Trophoblast cell (in vitro differentiated cells and primary cell): ENCODE results near the gene MRPL43. TPM values are rescaled to one million over a fixed set of nuclear protein-coding genes. Genes with fewer than 3 reads are reported as not detected.
A peak's percentile ranks its signal among the peaks of the same experiment; 100 is the strongest.

Experiments
- DNase-seq, 2 donors: peaks; one replicate each; pipeline ENCODE4 v3.0.0-alpha.2; 2016
- H2AFZ ChIP-seq: 2 replicates; pipeline ENCODE4 v1.6.1; 2013; ENCODE audit warnings: low read length, moderate library complexity, mild to moderate bottlenecking; ENCODE audit not compliant: insufficient read depth, poor library complexity
- H2AK5ac ChIP-seq: 2 replicates; pipeline ENCODE4 v1.6.1; 2013; ENCODE audit warnings: mild to moderate bottlenecking, low read length
- H2BK120ac ChIP-seq: 2 replicates; pipeline ENCODE4 v1.6.1; 2013; ENCODE audit warnings: low read length, mild to moderate bottlenecking, moderate library complexity; ENCODE audit not compliant: insufficient read depth, poor library complexity
- H2BK12ac ChIP-seq: 2 replicates; pipeline ENCODE4 v1.6.1; 2013; ENCODE audit warnings: mild to moderate bottlenecking, low read length, moderate library complexity
- H2BK5ac ChIP-seq: 2 replicates; pipeline ENCODE4 v1.6.1; 2013; ENCODE audit warnings: low read length, low read depth, moderate library complexity, mild to moderate bottlenecking; ENCODE audit not compliant: poor library complexity
- H3K14ac ChIP-seq: 2 replicates; pipeline ENCODE4 v1.6.1; 2013; ENCODE audit warnings: mild to moderate bottlenecking, low read length
- H3K18ac ChIP-seq: 2 replicates; pipeline ENCODE4 v1.6.1; 2013; ENCODE audit warnings: mild to moderate bottlenecking, low read length
- H3K23ac ChIP-seq: 2 replicates; pipeline ENCODE4 v1.6.1; 2013; ENCODE audit warnings: low read length
- H3K27ac ChIP-seq: 2 replicates; pipeline ENCODE4 v1.5.1; 2013; ENCODE audit warnings: low read depth, mild to moderate bottlenecking, inconsistent platforms, low read length, moderate library complexity
- H3K27me3 ChIP-seq: 2 replicates; pipeline ENCODE4 v1.6.1; 2013; ENCODE audit warnings: inconsistent platforms, mild to moderate bottlenecking, low read length, moderate library complexity; ENCODE audit not compliant: insufficient read depth
- H3K36me3 ChIP-seq, 2 experiments: 1 replicate in 1 of 2; 2 replicates in 1 of 2; pipeline ENCODE4 v1.6.1; 2013; ENCODE audit warnings: low read length in 2 of 2, mild to moderate bottlenecking in 2 of 2, moderate library complexity in 1 of 2; ENCODE audit not compliant: insufficient read depth in 2 of 2, control insufficient read depth in 1 of 2
- H3K4ac ChIP-seq: 2 replicates; pipeline ENCODE4 v1.6.1; 2013; ENCODE audit warnings: low read depth, mild to moderate bottlenecking, low read length, moderate library complexity
- H3K4me1 ChIP-seq, 2 experiments: 1 replicate in 1 of 2; 2 replicates in 1 of 2; pipeline ENCODE4 v1.6.1; 2013; ENCODE audit warnings: low read length in 2 of 2, mild to moderate bottlenecking in 2 of 2, moderate library complexity in 1 of 2; ENCODE audit not compliant: insufficient read depth in 2 of 2, control insufficient read depth in 1 of 2
- H3K4me2 ChIP-seq: 2 replicates; pipeline ENCODE4 v1.6.1; 2013; ENCODE audit warnings: inconsistent platforms, mild to moderate bottlenecking, low read length, moderate library complexity
- H3K4me3 ChIP-seq: 2 replicates; pipeline ENCODE4 v1.5.1; 2013; ENCODE audit warnings: mild to moderate bottlenecking, low read depth, low read length, inconsistent platforms
- H3K79me1 ChIP-seq: one replicate; pipeline ENCODE4 v1.6.1; 2013; ENCODE audit warnings: low read length
- H3K79me2 ChIP-seq: 2 replicates; pipeline ENCODE4 v1.6.1; 2013; ENCODE audit warnings: low read length, mild to moderate bottlenecking; ENCODE audit not compliant: control insufficient read depth, insufficient read depth, poor library complexity
- H3K9ac ChIP-seq: 2 replicates; pipeline ENCODE4 v1.6.1; 2013; ENCODE audit warnings: mild to moderate bottlenecking, low read length
- H3K9me3 ChIP-seq: 2 replicates; pipeline ENCODE4 v1.6.1; 2013; ENCODE audit warnings: low read depth, mild to moderate bottlenecking, control low read depth, inconsistent platforms, low read length; ENCODE audit not compliant: insufficient read depth
- H4K12ac ChIP-seq: 2 replicates; pipeline ENCODE4 v1.6.1; 2013; ENCODE audit warnings: low read depth, mild to moderate bottlenecking, low read length, moderate library complexity
- H4K8ac ChIP-seq: 2 replicates; pipeline ENCODE4 v1.6.1; 2013; ENCODE audit warnings: low read depth, mild to moderate bottlenecking, low read length, moderate library complexity
- H4K91ac ChIP-seq: one replicate; pipeline ENCODE4 v1.6.1; 2013; ENCODE audit warnings: low read depth, mild to moderate bottlenecking, low read length, moderate library complexity
- WGBS: extraction: QIAGEN DNeasy Blood & Tissue Kit; methylation state at CpG from one replicate; pipeline ENCODE4 v1.1.7; 2013; ENCODE audit warnings: missing lambda C conversion rate; ENCODE audit not compliant: insufficient read length, insufficient coverage; ENCODE audit errors: extremely low coverage; 5-methylcytosine and 5-hydroxymethylcytosine counted together
- polyA plus RNA-seq: library from polyadenylated mRNA; stranded (reverse); fragments of 200-250 nt; gene quantifications from 2 replicates; pipeline ENCODE4 v1.2.3, GENCODE V29; 2013

The MRPL43 gene
- 65.6 and 67.6 TPM in 2 replicates for polyA plus RNA-seq

GRCh38 chr10:100986952-100987684 is at the start of gene MRPL43, which contains the start of gene TWNK:
TSS of gene MRPL43 (minus strand) at chr10:100987497. CDS start at chr10:100987443, 54 bp downstream.
TSS of gene TWNK (plus strand) at chr10:100987543. CDS start at chr10:100988211, 668 bp downstream.
- Histone ChIP-seq H3K23ac (no peak within 1 kb of the TSS), H2BK5ac (peak within 1 kb of the TSS; percentile 85), H4K91ac (peak within 1 kb of the TSS; percentile 96), H3K36me3 (peaks cover 31 to 43% of the 10 kb centered on the region in 2 experiments), H4K12ac (peak within 1 kb of the TSS; percentile 96), H2AK5ac (peak within 1 kb of the TSS; percentile 6), H3K18ac (peak within 1 kb of the TSS; percentile 96), H3K27me3 (no peaks in the 10 kb centered on the region), H3K79me1 (peaks cover 5% of the 10 kb centered on the region), H2BK120ac (peak within 1 kb of the TSS; percentile 86), H2BK12ac (no peak within 1 kb of the TSS), H3K27ac (peak within 1 kb of the TSS; percentile 77), H2AFZ (peak within 1 kb of the TSS; percentile 96), H3K9ac (peak within 1 kb of the TSS; percentile 97), H3K4me1 (peaks cover 9 to 10% of the 10 kb centered on the region in 2 experiments), H3K4me2 (peak within 1 kb of the TSS; percentile 82), H3K14ac (peak within 1 kb of the TSS; percentile 95), H3K4ac (peak within 1 kb of the TSS; percentile 92), H3K9me3 (no peaks in the 10 kb centered on the region), H4K8ac (peak within 1 kb of the TSS; percentile 100), H3K4me3 (peak within 1 kb of the TSS; percentile 99), H3K79me2 (peaks cover 6% of the 10 kb centered on the region)
- peak; percentile 80 to 85 for DNase-seq
- WGBS = no CpG with 5 or more reads among the region's 75 CpGs

GRCh38 chr10:101036726-101037125 is 49.4 kb upstream of the MRPL43 start:
- Histone ChIP-seq H2AK5ac (no peak overlapping the region), H3K9ac (no peak overlapping the region), H2AFZ (no peak overlapping the region), H3K27me3 (no peaks in the 10 kb centered on the region), H3K4ac (no peak overlapping the region), H4K91ac (no peak overlapping the region), H3K79me1 (peaks cover 9% of the 10 kb centered on the region), H3K18ac (no peak overlapping the region), H3K79me2 (no peaks in the 10 kb centered on the region), H3K4me2 (no peak overlapping the region), H3K9me3 (no peaks in the 10 kb centered on the region), H3K4me3 (no peak overlapping the region), H3K23ac (no peak overlapping the region), H4K12ac (no peak overlapping the region), H3K4me1 (peaks cover 5 to 9% of the 10 kb centered on the region in 2 experiments), H4K8ac (no peak overlapping the region), H2BK120ac (no peak overlapping the region), H3K14ac (no peak overlapping the region), H2BK12ac (no peak overlapping the region), H3K36me3 (peaks cover 21 to 25% of the 10 kb centered on the region in 2 experiments), H2BK5ac (no peak overlapping the region), H3K27ac (no peak overlapping the region)
- WGBS = no CpG with 5 or more reads among the region's 7 CpGs
- DNase-seq = no peak

GRCh38 chr10:101035916-101036702 is 48.8 kb upstream of the MRPL43 start:
- Histone ChIP-seq H3K4ac (no peak overlapping the region), H2BK12ac (no peak overlapping the region), H3K23ac (no peak overlapping the region), H4K91ac (no peak overlapping the region), H3K4me3 (no peak overlapping the region), H2BK120ac (no peak overlapping the region), H3K27me3 (no peaks in the 10 kb centered on the region), H3K14ac (no peak overlapping the region), H3K79me1 (peaks cover 9% of the 10 kb centered on the region), H3K18ac (no peak overlapping the region), H3K4me2 (no peak overlapping the region), H4K12ac (no peak overlapping the region), H3K27ac (no peak overlapping the region), H3K4me1 (peaks cover 8 to 15% of the 10 kb centered on the region in 2 experiments), H2BK5ac (no peak overlapping the region), H4K8ac (no peak overlapping the region), H3K36me3 (peaks cover 21 to 25% of the 10 kb centered on the region in 2 experiments), H3K79me2 (no peaks in the 10 kb centered on the region), H3K9ac (no peak overlapping the region), H2AFZ (no peak overlapping the region), H3K9me3 (no peaks in the 10 kb centered on the region), H2AK5ac (no peak overlapping the region)
- DNase-seq = no peak
- no CpG with 5 or more reads among the region's 10 CpGs for WGBS

GRCh38 chr10:101035314-101035713 is 48.0 kb upstream of the MRPL43 start:
- Histone ChIP-seq H2BK5ac (no peak overlapping the region), H3K4me3 (no peak overlapping the region), H2AFZ (no peak overlapping the region), H4K12ac (no peak overlapping the region), H3K4ac (no peak overlapping the region), H3K9me3 (no peaks in the 10 kb centered on the region), H3K4me2 (no peak overlapping the region), H2BK120ac (no peak overlapping the region), H3K9ac (no peak overlapping the region), H3K27ac (no peak overlapping the region), H3K79me2 (no peaks in the 10 kb centered on the region), H4K8ac (no peak overlapping the region), H2AK5ac (no peak overlapping the region), H3K4me1 (peaks cover 12 to 20% of the 10 kb centered on the region in 2 experiments), H3K23ac (no peak overlapping the region), H3K27me3 (no peaks in the 10 kb centered on the region), H3K36me3 (peaks cover 21 to 25% of the 10 kb centered on the region in 2 experiments), H3K79me1 (peaks cover 9% of the 10 kb centered on the region), H4K91ac (no peak overlapping the region), H3K14ac (no peak overlapping the region), H2BK12ac (no peak overlapping the region), H3K18ac (no peak overlapping the region)
- DNase-seq = no peak
- WGBS = no CpG with 5 or more reads among the region's 7 CpGs
